Peyer's patch (tissue), 4 donors: Measurements from ENCODE around the gene EPB42.

Experiments
- CTCF ChIP-seq, 6 experiments: fragments of 450-650 bp in 4 of 6; fragments of 200-600 bp in 2 of 6; sonication (generic) in 1 of 6; IDR thresholded peaks; one replicate each; pipeline ENCODE4 v1.5.1; 2017 to 2019; ENCODE audit warnings: antibody characterized with exemption in 6 of 6, mild to moderate bottlenecking in 3 of 6, moderate library complexity in 1 of 6
- POLR2A ChIP-seq, 2 donors: fragments of 450-650 bp; IDR thresholded peaks; one replicate each; pipeline ENCODE4 v1.5.1; 2017; ENCODE audit warnings: antibody characterized with exemption in 2 of 2, mild to moderate bottlenecking in 2 of 2, moderate library complexity in 2 of 2

- TF ChIP-seq CTCF (IDR thresholded peaks at IDR 0.05) (no peak), POLR2A (IDR thresholded peaks at IDR 0.05) (no peak)
These were observed 36.3 kb downstream of the EPB42 start for GRCh38 chr15:43184407-43185124.
